HT1080 (cell line): ENCODE results near the gene MT4. TPM values are rescaled to one million over a fixed set of nuclear protein-coding genes. Genes with fewer than 3 reads are reported as not detected.

Experiments used
- DNase-seq: peaks from one replicate; pipeline ENCODE4 v3.0.0-alpha.2; 2015; ENCODE audit warnings: low read depth
- polyA plus RNA-seq, 2 experiments: library from polyadenylated mRNA; depleted of rRNA; stranded (reverse); fragments of >200 nt; gene quantifications; 2 replicates each; pipeline ENCODE4 v1.2.3, GENCODE V29; 2015
- total RNA-seq: library from RNA; depleted of rRNA; stranded (reverse); fragments of >200 nt; shearing (Covaris generic); gene quantifications from 2 replicates; pipeline ENCODE4 v1.2.3, GENCODE V29; 2014; rRNA removed

The MT4 gene
- not detected in 2 replicates for total RNA-seq
- polyA plus RNA-seq (2015; cell fraction: cytosol; rRNA removed) = not detected in 2 replicates
- polyA plus RNA-seq (2015; cell fraction: nucleus; rRNA removed) = not detected in 2 replicates

- DNase-seq = no peak
These were observed at the start of gene MT4 for GRCh38 chr16:56564793-56565477. TSS of gene MT4 (plus strand) at chr16:56565073. CDS start at chr16:56565129, 56 bp downstream.

- DNase-seq = no peak
These were observed 49.2 kb upstream of the MT4 start for GRCh38 chr16:56515665-56516064.

GRCh38 chr16:56517206-56517605 is 47.7 kb upstream of the MT4 start:
- no peak for DNase-seq

DNA sequence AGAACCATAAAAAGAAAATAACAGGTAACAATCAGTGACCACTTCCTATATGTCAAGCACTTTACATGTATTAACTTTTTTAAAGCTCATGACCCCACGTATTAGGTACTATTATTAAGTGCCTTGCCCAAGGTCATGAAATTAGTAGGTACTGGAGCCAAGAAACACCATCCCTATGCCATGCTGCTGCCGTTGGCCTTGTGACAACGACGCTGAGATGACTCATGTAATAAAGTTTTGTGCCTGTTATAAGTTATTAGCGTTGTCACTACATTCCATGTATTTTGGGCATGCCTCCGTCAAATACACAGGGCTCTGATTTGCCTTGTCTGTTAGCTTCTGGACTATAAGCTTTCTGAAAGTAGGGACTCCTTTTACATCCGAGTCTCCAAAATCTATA is 46.4 kb upstream of the MT4 start:
- no peak for DNase-seq

GRCh38 chr16:56519459-56520250 is 45.2 kb upstream of the MT4 start, which contains the start of gene BBS2:
TSS of gene BBS2 (minus strand) at chr16:56520024. CDS start at chr16:56519862, 162 bp downstream.
- DNase-seq = peak; percentile 83

DNA sequence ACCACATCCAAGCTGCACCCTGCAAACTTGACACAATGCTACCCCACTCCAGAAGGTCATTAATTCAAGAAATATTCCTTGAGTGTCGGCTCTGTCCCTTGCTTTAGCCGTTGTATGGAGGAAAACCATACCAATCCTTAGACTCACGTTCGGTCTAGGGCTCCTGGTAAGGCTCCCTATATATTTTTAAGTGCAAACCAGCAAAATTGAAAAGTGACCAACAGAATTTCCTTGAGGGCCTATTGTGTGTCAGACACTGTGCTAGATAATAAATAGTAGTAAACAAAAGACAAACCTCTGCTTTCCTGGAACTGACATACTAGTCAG is 44.7 kb upstream of the MT4 start:
- DNase-seq = no peak

DNA sequence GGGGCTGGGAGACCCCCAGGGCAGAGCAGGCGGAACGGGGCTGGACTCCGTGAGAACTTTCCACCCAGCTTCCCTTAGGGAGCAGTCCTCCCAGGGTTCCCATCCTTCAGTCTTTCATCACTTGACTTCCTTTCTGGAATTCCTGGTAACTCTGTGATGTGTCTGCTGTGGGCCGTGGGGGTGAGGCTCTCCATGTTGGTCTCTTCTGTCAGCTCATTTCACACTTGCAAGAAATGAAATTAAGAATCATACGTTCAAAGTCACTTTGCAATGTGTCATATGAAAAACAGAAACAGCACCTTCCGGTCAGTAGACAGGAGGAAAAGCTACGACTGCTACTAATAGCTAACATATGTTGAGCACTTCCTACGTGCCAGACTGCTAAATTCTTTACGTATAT is 39.6 kb upstream of the MT4 start:
- no peak for DNase-seq

GRCh38 chr16:56530872-56531271 is 34.0 kb upstream of the MT4 start:
- peak; percentile 51 for DNase-seq

- DNase-seq = no peak
These were observed 32.2 kb upstream of the MT4 start for GRCh38 chr16:56532714-56533113.

GRCh38 chr16:56534847-56535383 is 30.0 kb upstream of the MT4 start:
- DNase-seq = no peak

DNA sequence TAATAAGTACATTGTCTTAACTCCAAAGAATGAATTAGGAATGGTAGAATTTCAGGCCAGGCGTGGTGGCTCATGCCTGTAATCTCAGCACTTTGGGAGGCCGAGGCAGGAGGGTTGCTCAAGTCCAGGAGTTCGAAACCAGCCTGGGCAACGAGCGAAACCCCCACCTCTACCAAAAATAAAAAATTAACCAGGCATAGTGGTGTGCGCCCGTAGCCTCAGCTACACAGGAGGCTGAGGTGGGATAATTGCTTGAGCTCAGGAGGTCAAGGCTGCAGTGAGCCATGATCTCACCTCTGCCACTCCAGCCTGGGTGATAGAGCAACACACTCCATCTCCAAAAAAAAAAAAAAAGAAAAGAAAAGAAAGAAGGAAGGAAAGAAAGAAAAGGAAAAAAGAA is 26.5 kb upstream of the MT4 start:
- DNase-seq = no peak

DNA sequence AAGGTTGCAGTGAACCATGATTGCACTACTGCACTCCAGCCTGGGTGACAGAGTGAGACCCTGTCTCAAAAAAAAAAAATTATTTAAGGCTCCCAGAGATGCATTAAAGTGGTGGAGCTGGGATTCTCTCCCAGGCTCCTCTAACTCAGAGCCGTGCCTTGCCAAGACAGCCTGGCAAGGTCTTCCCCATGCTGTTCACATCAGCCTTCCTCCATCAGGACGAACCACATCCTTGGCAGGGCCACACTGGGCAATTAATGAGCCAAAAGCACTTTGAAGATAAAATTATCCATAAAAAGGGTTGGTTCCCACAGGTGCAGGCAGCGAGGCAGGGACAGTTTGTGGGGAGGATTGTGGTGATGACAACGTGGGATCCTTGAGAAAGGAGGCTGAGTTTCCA is 25.2 kb upstream of the MT4 start:
- DNase-seq = no peak

DNA sequence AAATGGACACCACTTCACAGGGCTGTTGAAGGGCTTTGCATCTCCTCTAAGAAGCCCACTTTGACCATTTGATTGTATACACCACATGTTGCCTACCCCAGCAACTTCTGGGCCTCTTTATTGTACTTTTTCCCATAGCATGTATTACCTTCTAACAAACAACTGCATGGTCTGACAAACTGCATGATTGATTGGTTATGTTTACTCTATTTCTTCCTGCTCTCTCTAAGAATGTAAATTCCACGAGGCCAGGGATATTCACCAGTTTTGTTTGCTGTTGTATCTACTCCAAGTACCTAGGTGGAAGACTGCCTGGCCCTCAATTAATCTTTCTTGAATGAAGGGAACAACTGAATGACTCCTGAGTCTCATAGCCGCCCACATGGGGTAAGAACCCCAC is 22.8 kb upstream of the MT4 start:
- DNase-seq = no peak

GRCh38 chr16:56547120-56547948 is 17.5 kb upstream of the MT4 start:
- peak; percentile 80 for DNase-seq

GRCh38 chr16:56547949-56548567 is 16.8 kb upstream of the MT4 start:
- no peak for DNase-seq

DNA sequence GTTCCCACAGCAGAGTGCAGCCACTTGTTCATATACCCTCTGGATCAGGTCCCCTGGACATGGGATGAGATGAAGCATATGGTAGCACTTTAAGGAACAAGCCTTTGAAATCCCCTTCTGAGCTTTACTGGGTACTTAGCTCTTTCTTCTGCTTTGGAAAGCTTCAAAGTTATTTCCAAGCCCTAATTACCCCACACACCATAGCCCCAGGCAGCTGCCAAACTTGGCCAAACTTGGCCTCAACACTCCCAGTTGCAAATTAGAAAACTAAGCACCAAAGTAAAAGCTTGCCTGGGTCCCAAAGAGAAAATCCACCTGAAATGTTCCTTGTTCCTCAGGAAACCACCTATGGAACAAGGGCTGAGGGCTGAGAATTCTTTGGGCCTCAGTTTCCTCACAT is 15.7 kb upstream of the MT4 start:
- no peak for DNase-seq

- DNase-seq = no peak
These were observed 15.0 kb upstream of the MT4 start for GRCh38 chr16:56549744-56550385.

GRCh38 chr16:56551796-56552738 is 12.8 kb upstream of the MT4 start:
- DNase-seq = no peak

- no peak for DNase-seq
These were observed 10.4 kb upstream of the MT4 start for GRCh38 chr16:56554441-56554840.
